Measurements from ENCODE around the gene TTC12. TPM values are rescaled to one million over a fixed set of nuclear protein-coding genes. Genes with fewer than 3 reads are reported as not detected.

Gene TTC12
- total and polyA plus RNA-seq, 2 of the 8 experiments (the other 6 are each of a cell fraction or from before 2014, with no cell fraction given), result 4.7 to 9.0 TPM

DNA sequence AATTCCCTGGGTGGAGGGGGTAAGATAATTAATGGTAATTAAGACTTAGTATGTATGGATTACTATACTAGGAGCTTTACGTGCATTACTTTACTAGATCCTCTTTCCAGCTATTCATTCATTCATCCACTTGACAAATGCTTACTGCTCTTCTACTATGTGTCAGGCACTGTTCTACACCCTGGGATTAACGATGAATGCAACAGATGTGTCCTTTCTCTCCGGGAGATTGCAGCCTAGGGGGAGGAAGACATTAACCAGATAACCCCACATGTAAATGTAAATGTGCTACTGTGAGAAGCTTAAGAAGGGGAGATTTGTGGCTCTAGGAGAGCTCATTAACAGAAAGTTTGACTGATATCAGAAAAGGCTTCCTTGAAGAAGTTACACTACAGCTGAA is 74.9 kb downstream of the TTC12 start:
- no peak overlapping the region for H3K9ac ChIP-seq (replicated peaks in 1 of 4; ENCODE audit: extremely low read depth in 1 of 4, low read depth in 3 of 4, low read length in 3 of 4)
- no peak overlapping the region for H2AFZ ChIP-seq (ENCODE audit: low read length)
- H3K4me2 ChIP-seq (ENCODE audit: insufficient read depth in 1 of 2, low read depth in 2 of 2, low read length in 2 of 2), result no peak overlapping the region
- no peaks in the 10 kb centered on the region for H3K79me2 ChIP-seq (ENCODE audit: control insufficient read depth in 1 of 2, insufficient read depth in 2 of 2, low read length in 2 of 2)
- DNase-seq (ENCODE audit: low read depth in 1 of 2, low spot score in 2 of 2) (no peak), FAIRE-seq (no peak)
- H3K4ac ChIP-seq (replicated peaks; ENCODE audit: insufficient read length, low read depth, low read length), result no peak overlapping the region
- no peak overlapping the region for H2BK15ac ChIP-seq (ENCODE audit: low read length)
- 52% methylated on average over 3 of the region's 3 CpGs; no CpG with 5 or more reads in 1 of the 2 experiments for WGBS, 2 experiments (ENCODE audit: extremely low coverage in 1 of 2, insufficient coverage in 1 of 2, insufficient read length in 1 of 2, insufficient replicate concordance in 2 of 2, low coverage in 1 of 2, low lambda C conversion rate in 2 of 2, missing lambda C conversion rate in 1 of 2)
- no peak overlapping the region for H3K27ac ChIP-seq (ENCODE audit: low read depth, low read length)
- H2BK12ac ChIP-seq (ENCODE audit: low read depth, low read length), result no peak overlapping the region
- no peaks in the 10 kb centered on the region for H3K79me1 ChIP-seq (ENCODE audit: low read depth, low read length)
- H4K20me1 ChIP-seq (replicated peaks in 1 of 2; ENCODE audit: control insufficient read depth in 1 of 2, insufficient read depth in 2 of 2, low read length in 2 of 2), result no peaks in the 10 kb centered on the region
- no peak overlapping the region for H3K18ac ChIP-seq (ENCODE audit: extremely low read depth, low read length)
- POLR2A ChIA-PET (ENCODE audit: partially characterized antibody), result interaction anchor here (1.1 kb wide), 1 partner anchor 12 kb away, joined by 3 read pairs; no protein-coding TSS in a partner anchor
- no peak overlapping the region for H2AK5ac ChIP-seq (ENCODE audit: low read depth, low read length)
- no peaks in the 10 kb centered on the region for H3K23me2 ChIP-seq (ENCODE audit: low read depth, low read length)
- CTCF ChIA-PET (ENCODE audit: partially characterized antibody), result interaction anchor here (0.7 to 4.2 kb wide), 15 partner anchors 9 to 149 kb away, joined by 3 to 18 read pairs (median 3); partner anchors contain the start of gene TTC12
- no peak overlapping the region for H4K5ac ChIP-seq (ENCODE audit: insufficient read length, low read depth, low read length)
- H3K4me1 ChIP-seq (replicated peaks in 1 of 4; ENCODE audit: control insufficient read depth in 3 of 4, insufficient read depth in 4 of 4, low read length in 3 of 4), result peaks cover 4 to 10% (median 8%) of the 10 kb centered on the region in 4 experiments; a peak in 5 of 7 replicates
- H3K23ac ChIP-seq (ENCODE audit: insufficient read length), result no peak overlapping the region
- no peak overlapping the region for H3K4me3 ChIP-seq (ENCODE audit: extremely low read depth in 1 of 4, insufficient read depth in 2 of 4, low read depth in 3 of 4, low read length in 4 of 4)
- no peak overlapping the region for H4K91ac ChIP-seq (replicated peaks; ENCODE audit: insufficient read length, low read length)
- H3K27me3 ChIP-seq (replicated peaks in 1 of 4; ENCODE audit: control insufficient read depth in 3 of 4, extremely low read depth in 1 of 4, insufficient read depth in 3 of 4, low read length in 3 of 4), result peaks cover 0 to 8% (median 4%) of the 10 kb centered on the region in 4 experiments; a peak in 3 of 7 replicates
- H3K36me3 ChIP-seq (ENCODE audit: control insufficient read depth in 2 of 4, insufficient read depth in 4 of 4, low read length in 3 of 4), result no peaks in the 10 kb centered on the region
- H2BK120ac ChIP-seq (replicated peaks; ENCODE audit: low read depth, low read length), result no peak overlapping the region
- no peak overlapping the region for H2BK20ac ChIP-seq (ENCODE audit: low read length)
- no peak overlapping the region for H4K8ac ChIP-seq (ENCODE audit: extremely low read depth, insufficient read depth, low read length)
- no peaks in the 10 kb centered on the region for H3K9me3 ChIP-seq (ENCODE audit: insufficient read depth in 2 of 2, low read depth in 1 of 2, low read length in 1 of 2)
- no peak overlapping the region for H2BK5ac ChIP-seq (ENCODE audit: low read depth, low read length)
- no peak overlapping the region for H3K14ac ChIP-seq (ENCODE audit: insufficient read length)
- no peak overlapping the region for H3K56ac ChIP-seq (replicated peaks; ENCODE audit: insufficient read length, low read depth, low read length)
- TF ChIP-seq CREB1 (IDR thresholded peaks at IDR 0.05) (no peak), NRF1 (IDR thresholded peaks at IDR 0.05; ENCODE audit: low read depth, low read length) (no peak), KDM5A (IDR thresholded peaks at IDR 0.05; ENCODE audit: low read length) (no peak), RXRA (IDR thresholded peaks at IDR 0.05; ENCODE audit: insufficient read depth, low read depth, low read length) (no peak), SP2 (IDR thresholded peaks at IDR 0.05; ENCODE audit: low read length) (no peak), TAF1 (IDR thresholded peaks at IDR 0.05; ENCODE audit: low read depth, low read length) (no peak), HDAC6 (IDR thresholded peaks at IDR 0.05; ENCODE audit: low read depth, low read length) (no peak), SRF (IDR thresholded peaks at IDR 0.05; ENCODE audit: low read depth, low read length) (no peak), SIN3A (conservative IDR thresholded peaks at IDR 0.05 in 1 of 2, IDR thresholded peaks at IDR 0.05 in 1 of 2; ENCODE audit: low read depth in 1 of 2, low read length in 2 of 2) (no peak)
- TF ChIP-seq, protein P1, sequence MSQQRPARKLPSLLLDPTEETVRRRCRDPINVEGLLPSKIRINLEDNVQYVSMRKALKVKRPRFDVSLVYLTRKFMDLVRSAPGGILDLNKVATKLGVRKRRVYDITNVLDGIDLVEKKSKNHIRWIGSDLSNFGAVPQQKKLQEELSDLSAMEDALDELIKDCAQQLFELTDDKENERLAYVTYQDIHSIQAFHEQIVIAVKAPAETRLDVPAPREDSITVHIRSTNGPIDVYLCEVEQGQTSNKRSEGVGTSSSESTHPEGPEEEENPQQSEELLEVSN (IDR thresholded peaks at IDR 0.05), result no peak
- TF ChIP-seq, protein P2, sequence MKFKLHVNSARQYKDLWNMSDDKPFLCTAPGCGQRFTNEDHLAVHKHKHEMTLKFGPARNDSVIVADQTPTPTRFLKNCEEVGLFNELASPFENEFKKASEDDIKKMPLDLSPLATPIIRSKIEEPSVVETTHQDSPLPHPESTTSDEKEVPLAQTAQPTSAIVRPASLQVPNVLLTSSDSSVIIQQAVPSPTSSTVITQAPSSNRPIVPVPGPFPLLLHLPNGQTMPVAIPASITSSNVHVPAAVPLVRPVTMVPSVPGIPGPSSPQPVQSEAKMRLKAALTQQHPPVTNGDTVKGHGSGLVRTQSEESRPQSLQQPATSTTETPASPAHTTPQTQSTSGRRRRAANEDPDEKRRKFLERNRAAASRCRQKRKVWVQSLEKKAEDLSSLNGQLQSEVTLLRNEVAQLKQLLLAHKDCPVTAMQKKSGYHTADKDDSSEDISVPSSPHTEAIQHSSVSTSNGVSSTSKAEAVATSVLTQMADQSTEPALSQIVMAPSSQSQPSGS (IDR thresholded peaks at IDR 0.05; ENCODE audit: low read length), result no peak
- TF ChIP-seq, protein P3, sequence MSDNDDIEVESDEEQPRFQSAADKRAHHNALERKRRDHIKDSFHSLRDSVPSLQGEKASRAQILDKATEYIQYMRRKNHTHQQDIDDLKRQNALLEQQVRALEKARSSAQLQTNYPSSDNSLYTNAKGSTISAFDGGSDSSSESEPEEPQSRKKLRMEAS (IDR thresholded peaks at IDR 0.05), result no peak
